ENCODE data around the gene CRHR2. TPM values are rescaled to one million over a fixed set of nuclear protein-coding genes. Genes with fewer than 3 reads are reported as not detected.
"Not testable (repeated sequence)": the region's sequence is repeated elsewhere in the genome, so short reads cannot be mapped to it uniquely, and the experiment has no call there.

Gene CRHR2
- under 1 TPM; 0.16 to 0.44 TPM for total RNA-seq
- long read RNA-seq, result 0 reads

DNA sequence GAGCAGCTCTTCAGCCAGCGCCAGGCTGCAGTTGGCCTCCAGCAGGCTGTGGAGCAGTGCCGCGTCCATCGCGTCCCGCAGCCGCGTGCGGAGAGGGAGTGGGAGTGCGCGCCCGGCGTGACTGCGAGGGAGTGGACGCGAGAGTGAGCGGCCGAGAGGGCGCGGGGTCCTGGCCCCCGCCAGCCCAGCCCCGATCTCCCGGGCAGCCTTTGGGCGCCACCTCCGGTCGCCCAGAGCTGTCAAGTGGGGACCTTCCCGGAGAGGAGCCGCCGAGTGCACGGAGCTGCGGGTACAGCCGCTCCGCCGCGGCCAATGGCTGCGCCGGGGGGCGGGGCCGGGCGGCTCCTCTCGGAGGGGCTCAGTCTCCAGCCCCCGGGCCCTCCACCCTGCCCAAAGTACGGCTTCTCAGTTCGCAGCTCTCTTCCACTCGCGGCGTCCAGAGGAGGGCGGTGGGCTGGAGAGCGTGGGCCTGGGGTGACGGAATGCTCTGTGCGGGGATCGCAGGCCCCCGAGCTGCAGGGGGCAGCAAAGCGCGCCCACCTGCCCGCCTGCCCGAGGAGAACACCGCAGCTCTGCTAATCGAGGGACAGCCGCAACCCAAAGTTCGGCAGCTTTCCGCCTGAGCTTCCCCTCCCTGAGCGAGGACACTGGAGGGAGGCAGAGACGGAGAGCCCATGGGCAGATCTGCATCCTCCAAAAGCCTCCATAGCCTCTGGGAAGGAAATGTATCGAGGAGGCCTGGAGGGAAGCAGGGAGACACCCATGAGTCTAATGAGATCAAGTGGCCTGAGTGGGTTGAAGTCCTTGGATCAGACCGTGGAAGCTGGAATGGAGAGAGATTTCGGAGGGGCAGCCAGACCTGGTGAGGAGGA, at the start of gene CRHR2:
CRHR2 (minus strand) TSS at position 245 of the 872 bp plus-strand sequence; CDS start at position 69, 176 bp downstream.
- DNase-seq, result peak; percentile 42
- intact Hi-C loops (cut with DNase I), result no loop called here
- ATAC-seq, result peak; percentile 63 to 67

GRCh38 chr7:30731581-30731980, 49.3 kb upstream of the CRHR2 start:
- intact Hi-C loops (cut with DNase I), result no loop called here
- no peak for DNase-seq
- no peak for ATAC-seq

DNA sequence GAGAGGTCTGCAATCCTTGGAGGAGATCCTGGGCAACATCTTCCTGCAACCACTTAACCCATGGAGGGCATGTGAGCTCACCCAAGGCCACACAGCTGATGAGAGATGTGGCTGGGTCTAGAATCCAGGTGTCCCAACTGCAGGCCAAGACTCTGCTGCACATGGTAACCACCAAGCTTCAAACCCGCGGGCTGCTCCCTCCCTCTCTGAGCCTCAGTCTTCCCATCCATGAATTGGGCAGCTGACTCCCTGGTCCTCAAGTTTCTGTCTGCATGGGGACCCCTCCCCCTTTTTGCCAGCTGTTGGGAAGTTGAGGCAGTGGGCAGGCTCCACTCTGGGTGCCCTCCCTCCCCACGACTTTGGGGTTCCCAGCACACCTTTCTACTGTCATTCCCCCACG, 48.7 kb upstream of the CRHR2 start:
- ATAC-seq (no peak), DNase-seq (no peak)
- intact Hi-C loops (cut with DNase I), result no loop called here

- intact Hi-C loops (cut with DNase I), result no loop called here
- ATAC-seq (no peak), DNase-seq (no peak)
Measured at GRCh38 chr7:30730097-30730496, 47.8 kb upstream of the CRHR2 start.

DNA sequence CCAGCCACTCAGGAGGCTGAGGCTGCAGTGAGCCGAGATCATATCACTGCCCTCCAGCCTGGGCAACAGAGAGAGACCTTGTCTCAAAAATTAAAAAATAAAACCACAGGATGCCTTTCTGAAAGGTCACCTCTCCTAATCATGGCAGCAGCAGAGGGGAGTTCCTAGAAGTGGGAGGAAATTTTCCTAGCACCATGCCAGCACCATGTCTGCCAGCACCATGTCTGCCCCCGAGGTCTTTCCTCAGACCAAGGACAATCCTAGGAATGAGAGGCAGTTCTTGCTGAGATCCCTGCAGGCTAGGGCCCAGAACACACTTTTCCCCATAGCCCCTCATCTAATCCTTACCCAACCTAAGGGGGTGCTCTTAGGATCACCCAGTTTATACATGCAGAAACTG, 47.4 kb upstream of the CRHR2 start:
- ATAC-seq (no peak), DNase-seq (no peak)
- intact Hi-C loops (cut with DNase I), result no loop called here

- ATAC-seq, result no peak
- intact Hi-C loops (cut with DNase I), result no loop called here
- DNase-seq, result no peak
Measured at GRCh38 chr7:30728591-30729100, 46.4 kb upstream of the CRHR2 start.

DNA sequence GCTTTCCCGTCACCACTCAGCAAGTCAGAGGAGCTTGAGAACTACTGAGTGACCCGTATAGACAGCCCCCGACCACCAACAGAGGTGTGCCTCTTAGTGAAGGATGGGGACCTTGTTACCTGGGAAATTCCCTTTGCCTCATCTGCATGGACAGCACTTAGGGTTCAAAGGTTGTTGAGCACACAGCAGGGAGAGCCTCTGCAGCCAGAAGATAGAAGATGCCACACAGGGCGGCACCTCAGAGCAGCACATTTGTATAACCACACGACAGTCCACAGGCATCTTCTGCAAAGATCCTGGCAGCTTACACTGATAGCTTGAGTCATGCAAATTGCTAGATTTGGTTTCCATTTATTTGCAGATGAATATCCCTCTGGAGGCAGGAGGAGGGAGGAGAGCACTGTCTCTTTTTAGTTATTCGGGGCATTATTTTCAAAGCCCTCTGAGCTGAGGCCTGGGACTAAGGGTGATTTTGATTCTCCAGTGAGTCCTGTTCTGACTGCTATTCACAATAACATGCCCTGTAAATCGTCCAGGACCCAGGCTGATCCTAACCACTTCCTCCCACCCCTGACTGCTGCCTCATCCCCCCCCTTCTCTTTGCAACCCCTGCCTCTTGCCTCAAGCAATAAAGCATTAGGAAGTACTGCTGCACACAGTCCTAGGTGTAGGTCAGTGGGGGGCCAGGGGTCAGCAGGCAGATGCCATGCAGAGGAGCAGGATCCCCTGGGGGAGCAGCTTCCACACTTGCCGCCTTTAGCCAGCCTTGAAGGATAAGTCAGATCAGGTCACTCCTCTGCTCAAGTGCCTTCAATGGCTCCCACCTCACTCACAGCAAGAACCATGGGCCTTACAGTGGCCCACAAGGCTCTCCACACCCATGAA, 45.0 kb upstream of the CRHR2 start:
- intact Hi-C loops (cut with DNase I), result no loop called here
- DNase-seq (no peak), ATAC-seq (peak in 1 of 2 donors; percentile 70)

- intact Hi-C loops (cut with DNase I), result no loop called here
- DNase-seq (no peak), ATAC-seq (no peak)
Measured at GRCh38 chr7:30726296-30727006, 44.2 kb upstream of the CRHR2 start.

- DNase-seq (no peak), ATAC-seq (no peak)
- intact Hi-C loops (cut with DNase I), result no loop called here
Measured at GRCh38 chr7:30723776-30724175, 41.5 kb upstream of the CRHR2 start.

DNA sequence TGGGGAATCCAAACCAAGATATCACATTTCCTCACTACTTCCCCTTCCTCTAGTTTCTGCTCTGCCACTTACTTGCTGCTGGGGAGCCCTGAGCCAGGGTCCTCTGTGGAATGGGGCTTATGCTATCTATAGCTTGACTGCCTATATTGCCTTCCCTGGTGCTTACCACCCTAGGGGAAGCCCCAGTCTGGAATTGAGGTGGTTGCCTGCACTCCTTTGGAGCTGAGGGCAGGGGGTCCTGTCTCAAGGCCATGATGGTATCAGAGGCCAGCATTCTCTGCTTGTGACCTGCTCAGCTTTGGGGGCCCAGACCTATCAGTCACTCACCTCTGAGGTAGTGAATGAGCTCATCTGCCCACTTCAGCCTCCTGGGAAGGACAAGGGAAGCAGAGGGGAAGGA, 40.4 kb upstream of the CRHR2 start:
- ATAC-seq (no peak), DNase-seq (no peak)
- intact Hi-C loops (cut with DNase I), result no loop called here

GRCh38 chr7:30722187-30722586, 39.9 kb upstream of the CRHR2 start:
- ATAC-seq, result no peak
- no peak for DNase-seq
- intact Hi-C loops (cut with DNase I), result no loop called here

DNA sequence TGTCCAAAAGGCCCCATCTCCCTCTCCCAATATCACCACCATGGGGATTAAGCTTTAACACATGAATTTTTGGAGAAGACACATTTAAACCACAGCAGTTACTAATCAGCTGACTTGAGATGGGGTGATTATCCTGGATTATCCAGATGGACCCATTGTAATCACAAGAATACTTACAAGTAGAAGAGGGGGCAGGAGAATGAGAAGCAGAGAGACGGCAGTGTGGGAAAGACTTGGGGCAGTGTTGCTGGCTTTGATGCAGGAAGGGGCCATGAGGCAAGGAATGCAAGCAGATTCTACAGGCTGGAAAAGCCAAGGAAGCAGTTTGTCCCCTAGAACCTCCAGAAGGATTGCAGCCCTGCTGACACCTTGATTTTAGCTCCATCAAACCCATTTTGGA, 39.0 kb upstream of the CRHR2 start:
- no peak for DNase-seq
- ATAC-seq, result no peak
- intact Hi-C loops (cut with DNase I), result no loop called here

DNA sequence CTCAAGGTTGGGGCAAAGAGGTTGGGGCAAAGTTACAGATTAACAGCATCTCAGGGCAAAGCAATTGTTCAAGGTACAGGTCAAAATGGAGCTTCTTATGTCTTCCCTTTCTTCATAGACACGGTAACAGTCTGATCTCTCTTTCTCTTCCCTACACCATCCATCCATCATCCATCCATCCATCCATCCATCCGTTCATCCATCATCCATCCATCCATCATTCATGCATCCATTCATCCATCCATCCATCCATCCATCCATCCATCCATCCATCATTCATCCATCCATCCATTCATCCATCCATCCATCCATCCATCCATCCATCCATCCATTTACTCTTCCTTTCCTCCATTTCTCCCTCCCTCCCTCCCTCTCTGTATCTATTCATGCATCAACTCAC, 37.2 kb upstream of the CRHR2 start:
- ATAC-seq; intact Hi-C loops (cut with DNase I); DNase-seq: not testable (repeated sequence)

- intact Hi-C loops (cut with DNase I), result no loop called here
- DNase-seq (no peak), ATAC-seq (no peak)
Measured at GRCh38 chr7:30717181-30717580, 34.9 kb upstream of the CRHR2 start.

- ATAC-seq, result no peak
- intact Hi-C loops (cut with DNase I), result no loop called here
- DNase-seq, result no peak
Measured at GRCh38 chr7:30714129-30714528, 31.9 kb upstream of the CRHR2 start.

- intact Hi-C loops (cut with DNase I), result no loop called here
- ATAC-seq (no peak), DNase-seq (no peak)
Measured at GRCh38 chr7:30713392-30713791, 31.1 kb upstream of the CRHR2 start.

GRCh38 chr7:30710669-30711068, 28.4 kb upstream of the CRHR2 start:
- no peak for ATAC-seq
- DNase-seq, result no peak
- intact Hi-C loops (cut with DNase I), result no loop called here

- intact Hi-C loops (cut with DNase I), result no loop called here
- no peak for DNase-seq
- ATAC-seq, result no peak
Measured at GRCh38 chr7:30709549-30709948, 27.3 kb upstream of the CRHR2 start.

GRCh38 chr7:30708983-30709382, 26.7 kb upstream of the CRHR2 start:
- intact Hi-C loops (cut with DNase I), result no loop called here
- ATAC-seq, result peak; percentile 56 to 67

More at GRCh38 chr7:30708983-30709382, 26.7 kb upstream of the CRHR2 start:
- DNase-seq, result peak; percentile 56

All from left cardiac atrium (tissue), 4 donors.